GM21529 (cell line): ENCODE data around the gene ABLIM1.

Experiments
- ATAC-seq: cut with Tn5 transposase; IDR thresholded peaks from one replicate; pipeline ENCODE4 v1.9.1; 2021; ENCODE audit not compliant: unreplicated experiment

ABLIM1 gene

GRCh38 chr10:114624951-114625780 is 32.9 kb downstream of the ABLIM1 start:
- peak; percentile 47 for ATAC-seq

- no peak for ATAC-seq
Observed at GRCh38 chr10:114624422-114624821, 33.7 kb downstream of the ABLIM1 start.

GRCh38 chr10:114623661-114624294 is 34.3 kb downstream of the ABLIM1 start:
- no peak for ATAC-seq

- no peak for ATAC-seq
Observed at GRCh38 chr10:114623155-114623554, 34.9 kb downstream of the ABLIM1 start.

GRCh38 chr10:114618722-114619121 is 39.4 kb downstream of the ABLIM1 start:
- ATAC-seq, result no peak

GRCh38 chr10:114616516-114616915 is 41.6 kb downstream of the ABLIM1 start:
- no peak for ATAC-seq

GRCh38 chr10:114616103-114616502 is 42.0 kb downstream of the ABLIM1 start:
- no peak for ATAC-seq

GRCh38 chr10:114615600-114616007 is 42.5 kb downstream of the ABLIM1 start:
- ATAC-seq, result peak; percentile 92

GRCh38 chr10:114613237-114613979 is 44.7 kb downstream of the ABLIM1 start:
- ATAC-seq, result no peak

- ATAC-seq, result no peak
Observed at GRCh38 chr10:114611617-114612016, 46.5 kb downstream of the ABLIM1 start.

GRCh38 chr10:114609518-114610426 is 48.3 kb downstream of the ABLIM1 start:
- ATAC-seq, result no peak

GRCh38 chr10:114607358-114607998 is 50.6 kb downstream of the ABLIM1 start:
- no peak for ATAC-seq

- no peak for ATAC-seq
Observed at GRCh38 chr10:114605155-114605797, 52.8 kb downstream of the ABLIM1 start.

- ATAC-seq, result no peak
Observed at GRCh38 chr10:114604357-114605130, 53.5 kb downstream of the ABLIM1 start.

- ATAC-seq, result peak; percentile 47
Observed at GRCh38 chr10:114603948-114604347, 54.1 kb downstream of the ABLIM1 start.

- ATAC-seq, result no peak
Observed at GRCh38 chr10:114603303-114603702, 54.8 kb downstream of the ABLIM1 start.

- ATAC-seq, result no peak
Observed at GRCh38 chr10:114600057-114600456, 58.0 kb downstream of the ABLIM1 start.

- no peak for ATAC-seq
Observed at GRCh38 chr10:114596793-114597192, 61.3 kb downstream of the ABLIM1 start.
